ENCODE results near the gene MINDY4.

The MINDY4 gene

GRCh38 chr7:30897770-30898169 lies 126.6 kb downstream of the MINDY4 start:
- H3K9me3 ChIP-seq (ENCODE audit: control insufficient read depth in 1 of 2, low read length in 2 of 2): no peaks in the 10 kb centered on the region
- no peak overlapping the region for H3K9ac ChIP-seq (ENCODE audit: low read depth in 1 of 2, low read length in 2 of 2)
- no peak overlapping the region for H3K27ac ChIP-seq (ENCODE audit: low read depth, low read length)
- no peaks in the 10 kb centered on the region for H3K27me3 ChIP-seq (ENCODE audit: control insufficient read depth in 1 of 2, insufficient read depth in 2 of 2, low read length in 2 of 2)
- no peaks in the 10 kb centered on the region for H3K36me3 ChIP-seq (ENCODE audit: control insufficient read depth in 1 of 2, insufficient read depth in 2 of 2, low read length in 2 of 2)
- peaks cover 52 to 59% of the 10 kb centered on the region in 2 donors for H3K4me1 ChIP-seq (ENCODE audit: control insufficient read depth in 1 of 2, insufficient read depth in 2 of 2, low read length in 2 of 2)
- H3K4me3 ChIP-seq (ENCODE audit: low read depth in 1 of 2, low read length in 2 of 2): peak overlapping the region in 1 of 2 donors; percentile 24

GRCh38 chr7:30898411-30898810 lies 127.2 kb downstream of the MINDY4 start:
- peaks cover 45 to 55% of the 10 kb centered on the region in 2 donors for H3K4me1 ChIP-seq (ENCODE audit: control insufficient read depth in 1 of 2, insufficient read depth in 2 of 2, low read length in 2 of 2)
- no peaks in the 10 kb centered on the region for H3K9me3 ChIP-seq (ENCODE audit: control insufficient read depth in 1 of 2, low read length in 2 of 2)
- H3K27me3 ChIP-seq (ENCODE audit: control insufficient read depth in 1 of 2, insufficient read depth in 2 of 2, low read length in 2 of 2): no peaks in the 10 kb centered on the region
- no peak overlapping the region for H3K27ac ChIP-seq (ENCODE audit: low read depth, low read length)
- no peak overlapping the region for H3K4me3 ChIP-seq (ENCODE audit: low read depth in 1 of 2, low read length in 2 of 2)
- H3K9ac ChIP-seq (ENCODE audit: low read depth in 1 of 2, low read length in 2 of 2): no peak overlapping the region
- no peaks in the 10 kb centered on the region for H3K36me3 ChIP-seq (ENCODE audit: control insufficient read depth in 1 of 2, insufficient read depth in 2 of 2, low read length in 2 of 2)

- no peak overlapping the region for H3K9ac ChIP-seq (ENCODE audit: low read depth in 1 of 2, low read length in 2 of 2)
- no peak overlapping the region for H3K4me3 ChIP-seq (ENCODE audit: low read depth in 1 of 2, low read length in 2 of 2)
- H3K27ac ChIP-seq (ENCODE audit: low read depth, low read length): no peak overlapping the region
- H3K9me3 ChIP-seq (ENCODE audit: control insufficient read depth in 1 of 2, low read length in 2 of 2): no peaks in the 10 kb centered on the region
- peaks cover 40 to 49% of the 10 kb centered on the region in 2 donors for H3K4me1 ChIP-seq (ENCODE audit: control insufficient read depth in 1 of 2, insufficient read depth in 2 of 2, low read length in 2 of 2)
- no peaks in the 10 kb centered on the region for H3K27me3 ChIP-seq (ENCODE audit: control insufficient read depth in 1 of 2, insufficient read depth in 2 of 2, low read length in 2 of 2)
- no peaks in the 10 kb centered on the region for H3K36me3 ChIP-seq (ENCODE audit: control insufficient read depth in 1 of 2, insufficient read depth in 2 of 2, low read length in 2 of 2)
Measured at GRCh38 chr7:30899066-30899465, 127.8 kb downstream of the MINDY4 start.

GRCh38 chr7:30899630-30900029 lies 128.4 kb downstream of the MINDY4 start:
- Histone ChIP-seq H3K9me3 (ENCODE audit: control insufficient read depth in 1 of 2, low read length in 2 of 2) (no peaks in the 10 kb centered on the region), H3K27ac (ENCODE audit: low read depth, low read length) (no peak overlapping the region), H3K36me3 (ENCODE audit: control insufficient read depth in 1 of 2, insufficient read depth in 2 of 2, low read length in 2 of 2) (no peaks in the 10 kb centered on the region), H3K4me1 (ENCODE audit: control insufficient read depth in 1 of 2, insufficient read depth in 2 of 2, low read length in 2 of 2) (peaks cover 45 to 52% of the 10 kb centered on the region in 2 donors), H3K27me3 (ENCODE audit: control insufficient read depth in 1 of 2, insufficient read depth in 2 of 2, low read length in 2 of 2) (no peaks in the 10 kb centered on the region), H3K9ac (ENCODE audit: low read depth in 1 of 2, low read length in 2 of 2) (no peak overlapping the region), H3K4me3 (ENCODE audit: low read depth in 1 of 2, low read length in 2 of 2) (no peak overlapping the region)

- Histone ChIP-seq H3K27me3 (ENCODE audit: control insufficient read depth in 1 of 2, insufficient read depth in 2 of 2, low read length in 2 of 2) (no peaks in the 10 kb centered on the region), H3K36me3 (ENCODE audit: control insufficient read depth in 1 of 2, insufficient read depth in 2 of 2, low read length in 2 of 2) (no peaks in the 10 kb centered on the region), H3K9ac (ENCODE audit: low read depth in 1 of 2, low read length in 2 of 2) (no peak overlapping the region), H3K27ac (ENCODE audit: low read depth, low read length) (no peak overlapping the region), H3K9me3 (ENCODE audit: control insufficient read depth in 1 of 2, low read length in 2 of 2) (no peaks in the 10 kb centered on the region), H3K4me1 (ENCODE audit: control insufficient read depth in 1 of 2, insufficient read depth in 2 of 2, low read length in 2 of 2) (peaks cover 49 to 56% of the 10 kb centered on the region in 2 donors), H3K4me3 (ENCODE audit: low read depth in 1 of 2, low read length in 2 of 2) (no peak overlapping the region)
Measured at GRCh38 chr7:30900053-30900452, 128.8 kb downstream of the MINDY4 start.

- H3K27me3 ChIP-seq (ENCODE audit: control insufficient read depth in 1 of 2, insufficient read depth in 2 of 2, low read length in 2 of 2): no peaks in the 10 kb centered on the region
- no peak overlapping the region for H3K9ac ChIP-seq (ENCODE audit: low read depth in 1 of 2, low read length in 2 of 2)
- H3K9me3 ChIP-seq (ENCODE audit: control insufficient read depth in 1 of 2, low read length in 2 of 2): no peaks in the 10 kb centered on the region
- H3K27ac ChIP-seq (ENCODE audit: low read depth, low read length): no peak overlapping the region
- peaks cover 44 to 54% of the 10 kb centered on the region in 2 donors for H3K4me1 ChIP-seq (ENCODE audit: control insufficient read depth in 1 of 2, insufficient read depth in 2 of 2, low read length in 2 of 2)
- H3K36me3 ChIP-seq (ENCODE audit: control insufficient read depth in 1 of 2, insufficient read depth in 2 of 2, low read length in 2 of 2): no peaks in the 10 kb centered on the region
- H3K4me3 ChIP-seq (ENCODE audit: low read depth in 1 of 2, low read length in 2 of 2): no peak overlapping the region
Measured at GRCh38 chr7:30900803-30901362, 129.7 kb downstream of the MINDY4 start.

- Histone ChIP-seq H3K9me3 (ENCODE audit: control insufficient read depth in 1 of 2, low read length in 2 of 2) (no peaks in the 10 kb centered on the region), H3K4me1 (ENCODE audit: control insufficient read depth in 1 of 2, insufficient read depth in 2 of 2, low read length in 2 of 2) (peaks cover 34 to 54% of the 10 kb centered on the region in 2 donors), H3K36me3 (ENCODE audit: control insufficient read depth in 1 of 2, insufficient read depth in 2 of 2, low read length in 2 of 2) (no peaks in the 10 kb centered on the region), H3K27ac (ENCODE audit: low read depth, low read length) (no peak overlapping the region), H3K27me3 (ENCODE audit: control insufficient read depth in 1 of 2, insufficient read depth in 2 of 2, low read length in 2 of 2) (no peaks in the 10 kb centered on the region), H3K4me3 (ENCODE audit: low read depth in 1 of 2, low read length in 2 of 2) (no peak overlapping the region), H3K9ac (ENCODE audit: low read depth in 1 of 2, low read length in 2 of 2) (no peak overlapping the region)
Measured at GRCh38 chr7:30901856-30902255, 130.6 kb downstream of the MINDY4 start.

GRCh38 chr7:30902466-30902865 lies 131.2 kb downstream of the MINDY4 start:
- H3K4me1 ChIP-seq (ENCODE audit: control insufficient read depth in 1 of 2, insufficient read depth in 2 of 2, low read length in 2 of 2): peaks cover 28 to 56% of the 10 kb centered on the region in 2 donors
- H3K4me3 ChIP-seq (ENCODE audit: low read depth in 1 of 2, low read length in 2 of 2): no peak overlapping the region
- H3K27me3 ChIP-seq (ENCODE audit: control insufficient read depth in 1 of 2, insufficient read depth in 2 of 2, low read length in 2 of 2): no peaks in the 10 kb centered on the region
- H3K9me3 ChIP-seq (ENCODE audit: control insufficient read depth in 1 of 2, low read length in 2 of 2): no peaks in the 10 kb centered on the region
- H3K9ac ChIP-seq (ENCODE audit: low read depth in 1 of 2, low read length in 2 of 2): no peak overlapping the region
- H3K36me3 ChIP-seq (ENCODE audit: control insufficient read depth in 1 of 2, insufficient read depth in 2 of 2, low read length in 2 of 2): no peaks in the 10 kb centered on the region
- H3K27ac ChIP-seq (ENCODE audit: low read depth, low read length): no peak overlapping the region

- H3K27me3 ChIP-seq (ENCODE audit: control insufficient read depth in 1 of 2, insufficient read depth in 2 of 2, low read length in 2 of 2): no peaks in the 10 kb centered on the region
- H3K36me3 ChIP-seq (ENCODE audit: control insufficient read depth in 1 of 2, insufficient read depth in 2 of 2, low read length in 2 of 2): no peaks in the 10 kb centered on the region
- no peaks in the 10 kb centered on the region for H3K9me3 ChIP-seq (ENCODE audit: control insufficient read depth in 1 of 2, low read length in 2 of 2)
- peaks cover 24 to 62% of the 10 kb centered on the region in 2 donors for H3K4me1 ChIP-seq (ENCODE audit: control insufficient read depth in 1 of 2, insufficient read depth in 2 of 2, low read length in 2 of 2)
- H3K4me3 ChIP-seq (ENCODE audit: low read depth in 1 of 2, low read length in 2 of 2): no peak overlapping the region
- no peak overlapping the region for H3K9ac ChIP-seq (ENCODE audit: low read depth in 1 of 2, low read length in 2 of 2)
- H3K27ac ChIP-seq (ENCODE audit: low read depth, low read length): no peak overlapping the region
Measured at GRCh38 chr7:30903146-30903545, 131.9 kb downstream of the MINDY4 start.

- Histone ChIP-seq H3K36me3 (ENCODE audit: control insufficient read depth in 1 of 2, insufficient read depth in 2 of 2, low read length in 2 of 2) (no peaks in the 10 kb centered on the region), H3K9ac (ENCODE audit: low read depth in 1 of 2, low read length in 2 of 2) (peak overlapping the region in 1 of 2 donors; percentile 15), H3K4me3 (ENCODE audit: low read depth in 1 of 2, low read length in 2 of 2) (peak overlapping the region in 1 of 2 donors; percentile 48), H3K27ac (ENCODE audit: low read depth, low read length) (no peak overlapping the region), H3K9me3 (ENCODE audit: control insufficient read depth in 1 of 2, low read length in 2 of 2) (no peaks in the 10 kb centered on the region), H3K27me3 (ENCODE audit: control insufficient read depth in 1 of 2, insufficient read depth in 2 of 2, low read length in 2 of 2) (no peaks in the 10 kb centered on the region), H3K4me1 (ENCODE audit: control insufficient read depth in 1 of 2, insufficient read depth in 2 of 2, low read length in 2 of 2) (peaks cover 17 to 61% of the 10 kb centered on the region in 2 donors)
Measured at GRCh38 chr7:30904561-30904960, 133.3 kb downstream of the MINDY4 start.
